Testis (tissue), 2 donors: ENCODE measurements around the gene MCL1.

Experiments
- CTCF ChIP-seq, 3 experiments: fragments of 450-650 bp in 2 of 3; fragments of 200-600 bp in 1 of 3; sonication (generic) in 1 of 3; IDR thresholded peaks; one replicate each; pipeline ENCODE4 v1.5.1; 2016 to 2019; ENCODE audit warnings: antibody characterized with exemption in 3 of 3, mild to moderate bottlenecking in 2 of 3, moderate library complexity in 1 of 3
- POLR2A ChIP-seq: fragments of 450-650 bp; IDR thresholded peaks from one replicate; pipeline ENCODE4 v1.6.1; 2017; ENCODE audit warnings: antibody characterized with exemption, mild to moderate bottlenecking, moderate library complexity

GRCh38 chr1:150574260-150575071 is 4.9 kb downstream of the MCL1 start:
- TF ChIP-seq CTCF (IDR thresholded peaks at IDR 0.05): no peak
- no peak for TF ChIP-seq POLR2A
